ENCODE measurements around the gene LHX4. TPM values are rescaled to one million over a fixed set of nuclear protein-coding genes. Genes with fewer than 3 reads are reported as not detected.

LHX4 gene
- polyA plus RNA-seq, 1 donor: 3.1 TPM

DNA sequence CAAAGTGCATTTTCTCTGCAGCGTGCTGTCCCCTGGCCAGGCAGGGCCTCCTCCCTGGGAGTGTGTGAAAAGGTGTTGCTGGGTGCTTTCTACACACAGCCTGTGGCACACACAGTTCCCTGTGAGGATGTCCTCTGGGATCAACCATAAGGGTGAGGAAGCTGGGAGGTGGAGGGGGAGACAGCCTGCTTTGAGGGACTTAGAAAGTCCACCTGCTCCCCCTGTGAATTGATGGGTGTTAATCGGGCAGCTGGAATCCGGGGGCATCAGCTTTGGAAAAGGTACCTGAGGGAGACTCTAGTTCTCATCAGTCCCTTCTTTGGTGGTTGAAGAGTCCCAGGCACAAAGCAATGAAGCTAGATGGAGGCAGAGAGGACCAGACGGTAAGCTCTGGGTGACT, 35.8 kb downstream of the LHX4 start:
- Histone ChIP-seq H3K9me3 (ENCODE audit: control insufficient read depth, low read depth, low read length) (no peaks in the 10 kb centered on the region), H3K27ac (ENCODE audit: low read length) (no peak overlapping the region), H3K4me1 (ENCODE audit: control insufficient read depth, insufficient read depth, low read length) (peaks cover 12% of the 10 kb centered on the region), H3K36me3 (ENCODE audit: control insufficient read depth, insufficient read depth, low read length) (no peaks in the 10 kb centered on the region), H3K27me3 (ENCODE audit: control insufficient read depth, insufficient read depth, low read length) (peaks cover 22% of the 10 kb centered on the region), H3K4me3 (ENCODE audit: low read length) (no peak overlapping the region)
- no CpG with 5 or more reads among the region's 4 CpGs for WGBS (ENCODE audit: insufficient coverage, low lambda C conversion rate)
- DNase-seq: no peak

DNA sequence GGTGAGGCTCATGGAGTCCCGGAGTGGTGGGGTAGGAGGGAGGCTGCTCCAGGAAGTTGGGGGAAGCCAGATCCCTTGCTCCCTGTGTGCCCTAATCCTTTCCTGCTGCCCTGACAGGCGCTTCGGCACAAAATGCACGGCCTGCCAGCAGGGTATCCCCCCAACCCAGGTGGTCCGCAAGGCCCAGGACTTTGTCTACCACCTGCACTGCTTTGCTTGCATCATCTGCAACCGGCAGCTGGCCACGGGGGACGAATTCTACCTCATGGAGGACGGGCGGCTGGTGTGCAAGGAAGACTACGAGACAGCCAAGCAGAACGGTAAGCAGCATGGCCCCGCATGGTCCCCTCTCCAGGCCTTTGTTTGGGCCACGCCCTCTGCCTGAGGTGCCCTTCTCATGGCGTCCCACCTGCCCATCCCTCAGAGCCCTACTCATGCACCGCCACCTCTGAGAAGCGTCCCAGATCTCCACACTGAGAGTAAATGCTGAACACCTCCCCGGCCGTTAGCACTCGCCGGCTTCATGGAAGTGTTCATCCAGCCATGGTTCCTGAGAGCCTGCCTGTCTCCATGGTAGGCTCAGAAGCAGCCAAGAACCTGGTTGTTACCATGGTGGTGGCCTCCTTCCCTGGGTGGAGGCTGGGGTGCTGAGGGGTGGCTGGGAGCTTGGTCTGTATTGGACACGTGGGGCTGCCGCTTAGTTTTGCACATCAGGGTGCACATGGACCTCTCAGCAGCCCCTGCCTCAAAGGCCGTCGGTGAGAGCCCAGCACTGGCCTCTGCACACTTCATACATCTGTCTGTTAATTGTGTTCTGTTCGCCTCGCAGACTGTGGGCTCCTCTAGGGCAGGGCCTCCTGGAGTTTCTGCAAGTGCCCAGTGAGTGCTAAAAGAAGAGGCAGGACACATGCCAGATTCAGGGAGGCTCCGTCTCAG, 36.5 kb downstream of the LHX4 start:
- no peaks in the 10 kb centered on the region for H3K9me3 ChIP-seq (ENCODE audit: control insufficient read depth, low read depth, low read length)
- peaks cover 19% of the 10 kb centered on the region for H3K4me1 ChIP-seq (ENCODE audit: control insufficient read depth, insufficient read depth, low read length)
- H3K4me3 ChIP-seq (ENCODE audit: low read length): no peak overlapping the region
- no peak for DNase-seq
- no peaks in the 10 kb centered on the region for H3K36me3 ChIP-seq (ENCODE audit: control insufficient read depth, insufficient read depth, low read length)
- no CpG with 5 or more reads among the region's 28 CpGs for WGBS (ENCODE audit: insufficient coverage, low lambda C conversion rate)
- peaks cover 17% of the 10 kb centered on the region for H3K27me3 ChIP-seq (ENCODE audit: control insufficient read depth, insufficient read depth, low read length)
- no peak overlapping the region for H3K27ac ChIP-seq (ENCODE audit: low read length)

DNA sequence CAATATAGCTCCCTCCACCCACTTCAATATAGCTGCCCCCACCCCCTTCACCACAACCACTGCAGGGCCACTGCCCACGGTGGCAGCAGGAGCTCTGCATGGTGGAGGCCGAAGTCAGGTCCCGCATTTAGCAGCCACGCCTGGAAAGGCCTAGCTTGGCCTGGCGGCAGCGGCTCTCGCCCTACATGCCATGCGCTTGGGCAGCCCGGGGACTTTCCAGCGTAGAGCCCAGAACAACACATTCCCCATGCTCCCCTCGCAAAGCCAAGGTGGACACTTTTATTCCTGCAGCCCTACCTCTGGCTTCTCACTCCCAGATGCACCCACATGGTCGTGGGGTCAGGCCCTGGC, 37.1 kb downstream of the LHX4 start:
- DNase-seq: no peak
- Histone ChIP-seq H3K27ac (ENCODE audit: low read length) (no peak overlapping the region), H3K27me3 (ENCODE audit: control insufficient read depth, insufficient read depth, low read length) (peaks cover 16% of the 10 kb centered on the region), H3K36me3 (ENCODE audit: control insufficient read depth, insufficient read depth, low read length) (no peaks in the 10 kb centered on the region), H3K4me3 (ENCODE audit: low read length) (no peak overlapping the region), H3K9me3 (ENCODE audit: control insufficient read depth, low read depth, low read length) (no peaks in the 10 kb centered on the region), H3K4me1 (ENCODE audit: control insufficient read depth, insufficient read depth, low read length) (peaks cover 25% of the 10 kb centered on the region)
- 100% methylated on average over 2 of the region's 12 CpGs for WGBS (ENCODE audit: insufficient coverage, low lambda C conversion rate)

DNA sequence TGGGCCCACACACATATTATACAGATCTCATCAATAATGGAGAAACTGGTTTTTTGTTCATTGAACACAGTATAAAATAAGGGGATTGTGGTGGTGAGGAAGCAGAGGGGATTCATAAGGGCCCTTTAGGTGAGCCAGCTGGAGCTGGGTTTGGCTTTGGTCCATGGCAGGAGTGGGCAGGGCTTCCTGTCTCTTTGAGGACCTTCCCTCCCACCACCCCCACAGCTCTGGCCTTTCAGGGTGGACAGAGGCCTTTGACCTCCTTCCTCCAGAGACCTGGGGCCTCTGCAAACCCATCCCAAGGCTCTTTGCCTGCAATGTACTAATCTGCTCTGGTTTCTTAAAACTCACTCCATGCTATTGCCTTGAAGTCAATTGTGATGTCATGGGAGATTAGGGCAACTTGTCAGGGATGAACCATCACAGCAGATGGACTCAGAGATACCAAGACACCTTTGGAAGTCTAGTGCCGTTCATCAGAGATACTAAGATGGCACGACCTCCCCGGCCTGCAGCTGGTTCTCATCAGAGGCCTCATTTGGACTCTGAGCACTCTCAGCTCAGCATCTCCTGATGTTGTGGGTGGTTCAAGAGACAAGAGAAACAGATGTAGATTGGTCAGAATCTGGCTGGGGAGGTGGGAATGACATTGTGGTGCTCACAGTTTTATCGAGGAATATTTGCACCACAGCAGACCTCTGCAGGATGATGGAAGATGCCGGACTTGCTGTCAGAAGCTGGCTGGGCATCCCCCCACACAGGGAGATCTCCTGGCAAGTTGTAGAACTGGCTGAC, 37.9 kb downstream of the LHX4 start:
- no peak for DNase-seq
- Histone ChIP-seq H3K4me1 (ENCODE audit: control insufficient read depth, insufficient read depth, low read length) (peaks cover 28% of the 10 kb centered on the region), H3K27me3 (ENCODE audit: control insufficient read depth, insufficient read depth, low read length) (peaks cover 11% of the 10 kb centered on the region), H3K27ac (ENCODE audit: low read length) (no peak overlapping the region), H3K4me3 (ENCODE audit: low read length) (no peak overlapping the region), H3K9me3 (ENCODE audit: control insufficient read depth, low read depth, low read length) (no peaks in the 10 kb centered on the region), H3K36me3 (ENCODE audit: control insufficient read depth, insufficient read depth, low read length) (no peaks in the 10 kb centered on the region)
- no CpG with 5 or more reads among the region's 5 CpGs for WGBS (ENCODE audit: insufficient coverage, low lambda C conversion rate)

DNA sequence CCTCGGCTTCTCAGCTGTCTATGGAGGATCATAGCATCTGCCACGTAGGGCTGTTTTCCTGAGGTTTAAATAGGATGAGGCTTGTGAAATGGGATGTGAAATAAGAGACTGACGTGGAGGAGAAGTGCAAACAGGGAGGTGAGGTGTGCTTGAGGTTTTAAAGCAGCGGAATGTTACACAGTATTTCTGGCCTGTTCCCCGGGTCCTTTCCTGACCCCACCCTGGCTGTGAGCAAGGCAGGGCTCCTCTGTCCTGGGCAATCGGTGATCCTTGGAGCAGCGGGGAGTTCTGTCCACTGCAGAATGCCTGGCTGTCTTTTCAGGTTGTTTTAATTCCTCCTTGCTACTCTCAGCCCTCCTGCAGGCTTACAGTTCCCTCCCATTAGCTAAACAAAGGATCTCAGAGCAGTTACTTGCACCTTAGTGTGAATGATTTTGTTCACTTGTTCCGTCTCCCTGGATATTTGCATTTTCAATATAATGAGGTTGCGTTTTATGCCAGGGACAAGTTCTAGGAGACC, 38.6 kb downstream of the LHX4 start:
- H3K27ac ChIP-seq (ENCODE audit: low read length): no peak overlapping the region
- 86% methylated on average over 2 of the region's 9 CpGs for WGBS (ENCODE audit: insufficient coverage, low lambda C conversion rate)

DNA sequence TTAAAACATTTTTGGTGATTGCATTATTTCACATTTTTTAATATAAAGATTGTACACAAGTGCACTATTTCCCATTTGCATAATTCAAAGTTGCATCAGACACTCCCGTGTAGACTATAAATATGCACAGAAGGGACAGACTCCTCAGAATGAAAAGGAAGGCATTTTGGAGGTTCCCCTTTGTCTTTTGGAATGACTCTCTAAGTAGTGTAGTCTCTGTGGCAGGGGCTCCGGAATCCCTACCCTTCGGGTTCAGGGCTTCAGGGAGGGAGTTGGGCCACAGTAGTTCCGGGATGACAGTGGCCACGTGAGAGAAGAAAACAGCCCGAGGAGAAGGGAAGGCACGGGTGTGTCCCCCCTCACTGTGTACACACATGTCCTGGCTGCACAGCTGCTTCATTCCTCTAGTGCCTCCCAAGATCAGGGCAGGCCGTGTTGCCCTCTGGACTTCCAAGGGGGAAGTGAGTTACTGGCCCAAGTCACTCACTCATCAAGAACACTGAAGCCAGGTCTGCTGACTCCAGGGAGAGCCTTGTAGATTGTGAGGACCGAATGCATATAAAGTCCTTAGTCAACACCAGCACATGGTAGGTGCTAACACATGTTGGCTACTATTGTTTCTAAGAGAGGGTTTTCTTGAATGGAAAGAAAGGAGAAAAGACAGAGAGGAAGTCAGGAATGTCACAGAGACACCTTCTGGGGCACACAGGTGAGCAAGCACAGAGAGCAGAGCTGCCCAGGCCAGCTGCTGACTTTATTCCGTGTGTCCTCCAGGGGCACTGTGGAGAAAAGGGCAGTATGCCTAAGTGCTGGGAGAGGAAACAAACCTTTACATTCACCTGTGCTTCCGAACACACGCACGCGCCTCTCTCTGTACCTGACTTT, 39.8 kb downstream of the LHX4 start:
- H3K27ac ChIP-seq (ENCODE audit: low read length): peak overlapping the region; percentile 85
- no peak overlapping the region for H3K4me3 ChIP-seq (ENCODE audit: low read length)
- no peaks in the 10 kb centered on the region for H3K9me3 ChIP-seq (ENCODE audit: control insufficient read depth, low read depth, low read length)
- peaks cover 28% of the 10 kb centered on the region for H3K4me1 ChIP-seq (ENCODE audit: control insufficient read depth, insufficient read depth, low read length)
- no CpG with 5 or more reads among the region's 14 CpGs for WGBS (ENCODE audit: insufficient coverage, low lambda C conversion rate)
- H3K27me3 ChIP-seq (ENCODE audit: control insufficient read depth, insufficient read depth, low read length): no peaks in the 10 kb centered on the region
- H3K36me3 ChIP-seq (ENCODE audit: control insufficient read depth, insufficient read depth, low read length): peaks cover 12% of the 10 kb centered on the region
- DNase-seq: peak; percentile 89 to 94

More for the DNA sequence above, 38.6 kb downstream of the LHX4 start:
- H3K4me1 ChIP-seq (ENCODE audit: control insufficient read depth, insufficient read depth, low read length): peaks cover 28% of the 10 kb centered on the region
- no peak for DNase-seq
- peaks cover 5% of the 10 kb centered on the region for H3K27me3 ChIP-seq (ENCODE audit: control insufficient read depth, insufficient read depth, low read length)
- no peaks in the 10 kb centered on the region for H3K9me3 ChIP-seq (ENCODE audit: control insufficient read depth, low read depth, low read length)
- peaks cover under 1% of the 10 kb centered on the region for H3K36me3 ChIP-seq (ENCODE audit: control insufficient read depth, insufficient read depth, low read length)
- H3K4me3 ChIP-seq (ENCODE audit: low read length): no peak overlapping the region

DNA sequence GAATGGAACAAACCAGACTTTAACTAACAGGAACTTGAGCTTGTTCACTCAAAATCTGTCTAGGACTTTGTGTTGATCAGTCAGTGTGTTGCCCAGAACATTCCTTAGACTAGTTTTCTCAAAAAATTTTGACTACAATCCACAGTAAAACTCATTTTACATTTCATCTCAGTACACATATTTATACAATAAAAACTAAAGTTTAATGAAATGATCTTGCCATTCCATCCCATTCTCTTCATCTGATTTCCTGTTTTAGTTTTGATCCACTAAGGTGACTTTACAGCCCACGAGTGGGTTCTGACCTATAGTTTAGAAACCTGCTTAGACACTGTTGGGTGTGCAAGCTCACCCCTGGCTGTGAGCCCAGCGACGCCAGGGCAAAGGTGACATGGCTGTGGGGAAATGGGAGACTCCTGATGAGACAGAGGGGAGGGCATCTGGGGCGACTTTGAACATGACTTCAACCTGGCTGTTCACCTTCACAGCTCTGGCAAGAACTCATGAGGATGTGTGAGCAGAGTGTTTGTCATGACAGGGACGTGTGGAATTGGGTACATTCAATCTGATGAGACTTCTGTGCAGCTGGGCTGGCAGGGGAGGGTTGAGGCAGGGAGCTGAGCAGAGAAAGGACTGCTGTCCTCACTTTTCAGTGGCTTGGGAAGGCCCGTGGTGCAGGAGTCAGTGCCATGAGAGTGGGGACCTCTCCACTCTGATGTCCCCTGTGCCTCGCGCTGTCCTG, 40.6 kb downstream of the LHX4 start:
- H3K4me1 ChIP-seq (ENCODE audit: control insufficient read depth, insufficient read depth, low read length): peaks cover 28% of the 10 kb centered on the region
- peak; percentile 57 to 83 for DNase-seq
- H3K27me3 ChIP-seq (ENCODE audit: control insufficient read depth, insufficient read depth, low read length): no peaks in the 10 kb centered on the region
- peaks cover 17% of the 10 kb centered on the region for H3K36me3 ChIP-seq (ENCODE audit: control insufficient read depth, insufficient read depth, low read length)
- H3K4me3 ChIP-seq (ENCODE audit: low read length): no peak overlapping the region
- H3K27ac ChIP-seq (ENCODE audit: low read length): peak overlapping the region; percentile 85
- no CpG with 5 or more reads among the region's 8 CpGs for WGBS (ENCODE audit: insufficient coverage, low lambda C conversion rate)
- H3K9me3 ChIP-seq (ENCODE audit: control insufficient read depth, low read depth, low read length): no peaks in the 10 kb centered on the region

DNA sequence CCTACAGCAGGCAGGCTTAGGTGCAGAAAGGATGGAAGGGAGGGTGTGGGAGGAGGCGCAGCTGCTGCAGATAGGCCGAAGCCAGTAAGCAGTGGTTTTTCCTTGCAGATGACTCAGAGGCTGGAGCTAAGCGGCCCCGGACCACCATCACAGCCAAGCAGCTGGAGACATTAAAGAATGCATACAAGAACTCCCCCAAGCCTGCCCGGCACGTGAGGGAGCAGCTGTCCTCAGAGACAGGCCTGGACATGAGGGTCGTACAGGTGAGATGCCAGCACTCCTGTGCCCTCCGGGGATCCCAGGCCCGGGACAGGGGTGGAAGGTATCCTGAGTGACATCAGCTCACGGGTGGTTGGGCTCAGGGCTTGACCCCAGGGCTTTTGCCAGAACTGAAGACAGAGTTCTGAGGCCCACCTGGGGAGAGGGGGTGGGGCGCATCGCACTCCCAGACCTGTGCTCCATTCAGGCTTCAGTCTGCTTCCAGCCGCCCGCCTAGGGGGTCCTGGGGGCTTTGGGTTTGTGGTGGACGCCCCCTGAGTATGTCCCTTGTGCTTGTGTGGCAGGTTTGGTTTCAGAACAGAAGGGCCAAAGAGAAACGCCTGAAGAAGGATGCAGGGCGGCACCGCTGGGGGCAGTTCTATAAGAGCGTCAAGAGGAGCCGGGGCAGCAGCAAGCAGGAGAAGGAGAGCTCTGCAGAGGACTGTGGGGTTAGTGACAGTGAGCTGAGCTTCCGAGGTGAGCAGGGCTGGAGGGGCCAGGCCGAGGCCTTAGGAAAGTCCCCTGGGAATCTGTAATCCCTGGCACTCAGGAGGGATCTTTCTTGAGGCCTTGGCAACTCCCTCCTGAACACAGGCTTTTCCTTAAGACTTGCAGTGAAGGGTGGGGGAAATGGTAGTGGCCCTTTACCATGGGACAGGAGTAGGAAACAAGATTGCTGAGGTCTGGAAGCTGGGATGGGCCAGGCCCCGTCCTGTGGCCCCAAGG, 41.5 kb downstream of the LHX4 start:
- no peaks in the 10 kb centered on the region for H3K27me3 ChIP-seq (ENCODE audit: control insufficient read depth, insufficient read depth, low read length)
- H3K4me3 ChIP-seq (ENCODE audit: low read length): no peak overlapping the region
- H3K4me1 ChIP-seq (ENCODE audit: control insufficient read depth, insufficient read depth, low read length): peaks cover 28% of the 10 kb centered on the region
- WGBS (ENCODE audit: insufficient coverage, low lambda C conversion rate): no CpG with 5 or more reads among the region's 23 CpGs
- peak overlapping the region; percentile 85 for H3K27ac ChIP-seq (ENCODE audit: low read length)
- DNase-seq: peak in 1 of 2 donors; percentile 28
- no peaks in the 10 kb centered on the region for H3K9me3 ChIP-seq (ENCODE audit: control insufficient read depth, low read depth, low read length)
- peaks cover 17% of the 10 kb centered on the region for H3K36me3 ChIP-seq (ENCODE audit: control insufficient read depth, insufficient read depth, low read length)

DNA sequence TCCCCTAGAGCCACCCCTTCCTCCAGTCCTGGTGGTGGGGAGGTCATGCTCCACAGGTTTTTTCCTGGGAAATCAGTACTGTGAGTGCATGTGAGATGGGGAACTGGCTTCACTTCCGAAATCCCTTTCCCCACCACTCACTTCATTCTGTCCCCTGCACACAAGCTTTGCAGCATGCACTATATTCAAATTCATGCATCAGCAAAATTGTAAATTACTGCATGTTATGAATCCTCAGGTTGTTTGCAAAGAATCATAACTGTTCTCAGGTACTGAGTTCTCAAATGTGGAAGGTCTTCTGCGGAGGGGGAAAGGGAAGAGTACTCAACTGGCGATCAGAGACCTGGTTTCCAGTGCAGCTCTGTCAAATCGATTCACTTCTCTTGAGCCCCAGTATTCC, 42.3 kb downstream of the LHX4 start:
- Histone ChIP-seq H3K4me3 (ENCODE audit: low read length) (no peak overlapping the region), H3K27me3 (ENCODE audit: control insufficient read depth, insufficient read depth, low read length) (no peaks in the 10 kb centered on the region), H3K36me3 (ENCODE audit: control insufficient read depth, insufficient read depth, low read length) (peaks cover 20% of the 10 kb centered on the region), H3K9me3 (ENCODE audit: control insufficient read depth, low read depth, low read length) (no peaks in the 10 kb centered on the region), H3K4me1 (ENCODE audit: control insufficient read depth, insufficient read depth, low read length) (peaks cover 28% of the 10 kb centered on the region), H3K27ac (ENCODE audit: low read length) (no peak overlapping the region)
- DNase-seq: no peak
- no CpG with 5 or more reads among the region's 4 CpGs for WGBS (ENCODE audit: insufficient coverage, low lambda C conversion rate)

All from large intestine (tissue), 3 donors.